GM12878 (cell line): Measurements from ENCODE around the gene RAMP2. TPM values are rescaled to one million over a fixed set of nuclear protein-coding genes. Genes with fewer than 3 reads are reported as not detected.

Experiments used
- ATF7 ChIP-seq: fragments of 450-650 bp; IDR thresholded peaks from 2 replicates; pipeline ENCODE4 v1.6.1; 2016; ENCODE audit warnings: low read depth, mild to moderate bottlenecking
- CBX5 ChIP-seq: sonication (generic); IDR thresholded peaks from 2 replicates; pipeline ENCODE4 v1.6.1; 2016; ENCODE audit warnings: low read depth, moderate library complexity, mild to moderate bottlenecking, inconsistent platforms
- DPF2 ChIP-seq: fragments of 450-650 bp; IDR thresholded peaks from 2 replicates; pipeline ENCODE4 v1.6.1; 2017; ENCODE audit warnings: mild to moderate bottlenecking
- EGR1 ChIP-seq, 2 experiments: IDR thresholded peaks; 1 replicate in 1 of 2; 2 replicates in 1 of 2; pipeline ENCODE4 v1.6.1; 2011 to 2012; ENCODE audit warnings: low read depth in 2 of 2, low read length in 2 of 2, borderline replicate concordance in 1 of 2, mild to moderate bottlenecking in 1 of 2, moderate library complexity in 1 of 2
- GATAD2B ChIP-seq: fragments of 450-650 bp; conservative IDR thresholded peaks from 2 replicates; pipeline ENCODE4 v1.6.1; 2017; ENCODE audit warnings: low read depth, mild to moderate bottlenecking, moderate library complexity
- MXI1 ChIP-seq: fragments of 150-350 bp; IDR thresholded peaks from 2 replicates; pipeline ENCODE4 v1.6.1; 2011; ENCODE audit warnings: low read depth, mild to moderate bottlenecking, inconsistent platforms, low read length, improper control_type of control experiment
- PML ChIP-seq: IDR thresholded peaks from 2 replicates; pipeline ENCODE4 v1.6.1; 2012; ENCODE audit warnings: low read length, inconsistent platforms
- POLR2AphosphoS5 ChIP-seq: IDR thresholded peaks from 2 replicates; pipeline ENCODE4 v1.6.1; 2011; ENCODE audit warnings: mild to moderate bottlenecking, low read length, inconsistent platforms
- SIN3A ChIP-seq: IDR thresholded peaks from 2 replicates; pipeline ENCODE4 v1.6.1; 2012; ENCODE audit warnings: low read depth, low read length, improper control_type of control experiment
- polyA plus RNA-seq, 11 experiments: library from polyadenylated mRNA; depleted of rRNA in 4 of 11; unstranded in 6 of 11; stranded (reverse) in 5 of 11; fragments of >200 nt; fragmentation: Nextera tagmentation in 4 of 11; fragmentation: Illumina TruSeq in 1 of 11; extraction: Ambion mirVana in 4 of 11; extraction: Trizol in 1 of 11; gene quantifications; 1 replicate in 1 of 11; 2 replicates in 10 of 11; pipeline versions ENCODE4 v1.2.1 to v1.2.3, GENCODE V29; 2011 to 2016; ENCODE audit warnings: inconsistent platforms in 2 of 11, missing spikeins in 2 of 11, low read depth in 1 of 11
- total RNA-seq, 4 experiments: library from RNA; depleted of rRNA in 3 of 4; stranded (reverse); fragments of >200 nt in 3 of 4; fragmentation: Illumina TruSeq in 1 of 4; extraction: Trizol in 1 of 4; gene quantifications; 2 replicates each; pipeline versions ENCODE4 v1.2.1 to v1.2.3, GENCODE V29; 2013 to 2021
- TF ChIP-seq, protein P1 (sequence below): fragments of 450-650 bp; IDR thresholded peaks from 2 replicates; pipeline ENCODE4 v1.6.1; 2017; ENCODE audit warnings: mild to moderate bottlenecking, moderate library complexity
- TF ChIP-seq, protein P2 (sequence below): IDR thresholded peaks from 2 replicates; pipeline ENCODE4 v1.6.1; 2011; ENCODE audit warnings: borderline replicate concordance, low read depth, mild to moderate bottlenecking, moderate library complexity, mixed read lengths, low read length; ENCODE audit not compliant: insufficient read depth; ENCODE audit errors: extremely low read length
- TF ChIP-seq, protein P3 (sequence below): fragments of 450-650 bp; IDR thresholded peaks from 2 replicates; pipeline ENCODE4 v1.6.1; 2016; ENCODE audit warnings: mild to moderate bottlenecking, moderate library complexity, borderline replicate concordance

RAMP2 gene
- total and polyA plus RNA-seq, 10 of the 15 experiments (the other 5 are each of a cell fraction or from before 2014, with no cell fraction given) = 0.14 to 0.32 (median 0.21) TPM; not detected in 4

DNA sequence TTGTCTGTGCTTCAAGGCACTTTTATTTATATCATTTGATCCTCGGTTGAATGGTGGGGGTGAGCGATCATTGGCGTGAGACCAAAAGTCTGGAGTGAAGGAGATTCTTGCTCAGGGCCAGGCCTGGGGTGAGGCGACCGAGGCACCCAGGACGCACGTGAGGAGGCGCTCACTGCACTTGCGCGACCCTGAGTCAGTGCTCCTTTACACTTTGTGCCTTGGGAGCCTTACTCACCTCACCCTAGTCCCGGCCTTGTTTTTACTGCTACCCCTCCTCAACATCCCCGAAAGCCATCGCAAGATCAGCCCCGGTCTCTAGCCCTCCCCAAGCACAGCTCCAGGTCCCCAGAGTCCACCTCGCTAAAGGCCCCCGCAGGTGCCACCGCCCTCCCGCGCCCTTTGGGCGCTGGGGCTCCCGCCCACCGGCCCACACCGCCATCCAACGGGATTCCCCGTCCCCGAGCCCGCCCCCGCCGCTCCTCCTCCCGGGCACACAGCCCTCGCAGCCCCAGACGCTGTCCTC lies 16.7 kb upstream of the RAMP2 start (continued):
- TF ChIP-seq, protein P1, sequence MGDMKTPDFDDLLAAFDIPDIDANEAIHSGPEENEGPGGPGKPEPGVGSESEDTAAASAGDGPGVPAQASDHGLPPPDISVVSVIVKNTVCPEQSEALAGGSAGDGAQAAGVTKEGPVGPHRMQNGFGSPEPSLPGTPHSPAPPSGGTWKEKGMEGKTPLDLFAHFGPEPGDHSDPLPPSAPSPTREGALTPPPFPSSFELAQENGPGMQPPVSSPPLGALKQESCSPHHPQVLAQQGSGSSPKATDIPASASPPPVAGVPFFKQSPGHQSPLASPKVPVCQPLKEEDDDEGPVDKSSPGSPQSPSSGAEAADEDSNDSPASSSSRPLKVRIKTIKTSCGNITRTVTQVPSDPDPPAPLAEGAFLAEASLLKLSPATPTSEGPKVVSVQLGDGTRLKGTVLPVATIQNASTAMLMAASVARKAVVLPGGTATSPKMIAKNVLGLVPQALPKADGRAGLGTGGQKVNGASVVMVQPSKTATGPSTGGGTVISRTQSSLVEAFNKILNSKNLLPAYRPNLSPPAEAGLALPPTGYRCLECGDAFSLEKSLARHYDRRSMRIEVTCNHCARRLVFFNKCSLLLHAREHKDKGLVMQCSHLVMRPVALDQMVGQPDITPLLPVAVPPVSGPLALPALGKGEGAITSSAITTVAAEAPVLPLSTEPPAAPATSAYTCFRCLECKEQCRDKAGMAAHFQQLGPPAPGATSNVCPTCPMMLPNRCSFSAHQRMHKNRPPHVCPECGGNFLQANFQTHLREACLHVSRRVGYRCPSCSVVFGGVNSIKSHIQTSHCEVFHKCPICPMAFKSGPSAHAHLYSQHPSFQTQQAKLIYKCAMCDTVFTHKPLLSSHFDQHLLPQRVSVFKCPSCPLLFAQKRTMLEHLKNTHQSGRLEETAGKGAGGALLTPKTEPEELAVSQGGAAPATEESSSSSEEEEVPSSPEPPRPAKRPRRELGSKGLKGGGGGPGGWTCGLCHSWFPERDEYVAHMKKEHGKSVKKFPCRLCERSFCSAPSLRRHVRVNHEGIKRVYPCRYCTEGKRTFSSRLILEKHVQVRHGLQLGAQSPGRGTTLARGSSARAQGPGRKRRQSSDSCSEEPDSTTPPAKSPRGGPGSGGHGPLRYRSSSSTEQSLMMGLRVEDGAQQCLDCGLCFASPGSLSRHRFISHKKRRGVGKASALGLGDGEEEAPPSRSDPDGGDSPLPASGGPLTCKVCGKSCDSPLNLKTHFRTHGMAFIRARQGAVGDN = 0 out of 2 replicates have a peak, but pooled peaks have one; percentile 11
- TF ChIP-seq MXI1 (peak; percentile 41; the same call in 1 of the 2 replicates), GATAD2B (no peak), SIN3A (peak; percentile 56; the same call in 1 of the 2 replicates), DPF2 (no peak), ATF7 (no peak), EGR1 (IDR thresholded peaks at IDR 0.05; ENCODE audit: borderline replicate concordance in 1 of 2, low read depth in 2 of 2, low read length in 2 of 2) (peak in 1 of 2 experiments; percentile 68; a peak in 1 of 3 replicates), POLR2AphosphoS5 (no peak), CBX5 (no peak), PML (no peak)
- TF ChIP-seq, protein P2, sequence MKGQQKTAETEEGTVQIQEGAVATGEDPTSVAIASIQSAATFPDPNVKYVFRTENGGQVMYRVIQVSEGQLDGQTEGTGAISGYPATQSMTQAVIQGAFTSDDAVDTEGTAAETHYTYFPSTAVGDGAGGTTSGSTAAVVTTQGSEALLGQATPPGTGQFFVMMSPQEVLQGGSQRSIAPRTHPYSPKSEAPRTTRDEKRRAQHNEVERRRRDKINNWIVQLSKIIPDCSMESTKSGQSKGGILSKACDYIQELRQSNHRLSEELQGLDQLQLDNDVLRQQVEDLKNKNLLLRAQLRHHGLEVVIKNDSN = peak; percentile 35
- TF ChIP-seq, protein P3, sequence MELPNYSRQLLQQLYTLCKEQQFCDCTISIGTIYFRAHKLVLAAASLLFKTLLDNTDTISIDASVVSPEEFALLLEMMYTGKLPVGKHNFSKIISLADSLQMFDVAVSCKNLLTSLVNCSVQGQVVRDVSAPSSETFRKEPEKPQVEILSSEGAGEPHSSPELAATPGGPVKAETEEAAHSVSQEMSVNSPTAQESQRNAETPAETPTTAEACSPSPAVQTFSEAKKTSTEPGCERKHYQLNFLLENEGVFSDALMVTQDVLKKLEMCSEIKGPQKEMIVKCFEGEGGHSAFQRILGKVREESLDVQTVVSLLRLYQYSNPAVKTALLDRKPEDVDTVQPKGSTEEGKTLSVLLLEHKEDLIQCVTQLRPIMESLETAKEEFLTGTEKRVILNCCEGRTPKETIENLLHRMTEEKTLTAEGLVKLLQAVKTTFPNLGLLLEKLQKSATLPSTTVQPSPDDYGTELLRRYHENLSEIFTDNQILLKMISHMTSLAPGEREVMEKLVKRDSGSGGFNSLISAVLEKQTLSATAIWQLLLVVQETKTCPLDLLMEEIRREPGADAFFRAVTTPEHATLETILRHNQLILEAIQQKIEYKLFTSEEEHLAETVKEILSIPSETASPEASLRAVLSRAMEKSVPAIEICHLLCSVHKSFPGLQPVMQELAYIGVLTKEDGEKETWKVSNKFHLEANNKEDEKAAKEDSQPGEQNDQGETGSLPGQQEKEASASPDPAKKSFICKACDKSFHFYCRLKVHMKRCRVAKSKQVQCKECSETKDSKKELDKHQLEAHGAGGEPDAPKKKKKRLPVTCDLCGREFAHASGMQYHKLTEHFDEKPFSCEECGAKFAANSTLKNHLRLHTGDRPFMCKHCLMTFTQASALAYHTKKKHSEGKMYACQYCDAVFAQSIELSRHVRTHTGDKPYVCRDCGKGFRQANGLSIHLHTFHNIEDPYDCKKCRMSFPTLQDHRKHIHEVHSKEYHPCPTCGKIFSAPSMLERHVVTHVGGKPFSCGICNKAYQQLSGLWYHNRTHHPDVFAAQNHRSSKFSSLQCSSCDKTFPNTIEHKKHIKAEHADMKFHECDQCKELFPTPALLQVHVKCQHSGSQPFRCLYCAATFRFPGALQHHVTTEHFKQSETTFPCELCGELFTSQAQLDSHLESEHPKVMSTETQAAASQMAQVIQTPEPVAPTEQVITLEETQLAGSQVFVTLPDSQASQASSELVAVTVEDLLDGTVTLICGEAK = peak; percentile 4; the same call in 1 of the 2 replicates
